Omental fat pad (tissue), 4 donors: Measurements from ENCODE around the gene TMEM8B. TPM values are rescaled to one million over a fixed set of nuclear protein-coding genes. Genes with fewer than 3 reads are reported as not detected.

ENCODE experiments used
- ATAC-seq: fragments of 150-250 bp; one replicate; pipeline ENCODE4 v1.9.1; 2016; ENCODE audit warnings: mild to moderate bottlenecking, moderate library complexity; ENCODE audit not compliant: low FRiP score
- DNase-seq: peaks from one replicate; pipeline ENCODE4 v3.0.0-alpha.2; 2019; ENCODE audit warnings: low spot score
- CTCF ChIP-seq, 3 donors: fragments of 450-650 bp; IDR thresholded peaks; one replicate each; pipeline ENCODE4 v1.5.1; 2016 to 2017; ENCODE audit warnings: antibody characterized with exemption in 3 of 3, mild to moderate bottlenecking in 3 of 3, moderate library complexity in 2 of 3
- total RNA-seq, 4 donors: library from RNA; depleted of rRNA; stranded (reverse); fragments of >200 nt; gene quantifications; one replicate each; pipeline ENCODE4 v1.1.0, GENCODE V29; 2016

TMEM8B gene
- total RNA-seq, 4 donors from 2014 or later, result 2.7 to 13.2 (median 4.6) TPM

GRCh38 chr9:35899021-35899420 lies 70.0 kb downstream of the TMEM8B start:
- no peak for DNase-seq
- ATAC-seq, result no peak
- no peak for TF ChIP-seq CTCF (IDR thresholded peaks at IDR 0.05)

DNA sequence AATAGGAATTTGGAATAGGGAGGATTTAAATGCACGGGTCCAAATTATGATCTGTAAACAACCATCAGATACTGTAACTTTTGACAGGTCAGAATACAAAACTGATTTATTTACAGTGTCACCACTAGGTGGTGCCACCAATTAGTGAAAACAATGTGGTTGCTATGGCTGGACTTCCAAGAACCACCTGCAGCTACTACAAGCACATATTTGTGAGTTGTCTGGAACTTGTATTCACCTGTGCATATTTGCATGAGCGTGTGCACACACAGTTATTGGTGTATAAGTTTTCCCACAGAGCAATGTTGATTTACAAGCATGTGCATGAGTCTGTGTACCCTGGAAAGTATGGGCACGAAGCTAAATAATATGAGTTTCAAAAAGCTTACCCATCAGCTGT lies 74.0 kb downstream of the TMEM8B start:
- DNase-seq (no peak), ATAC-seq (no peak)
- TF ChIP-seq CTCF (IDR thresholded peaks at IDR 0.05), result peak in 1 of 3 donors; percentile 41

DNA sequence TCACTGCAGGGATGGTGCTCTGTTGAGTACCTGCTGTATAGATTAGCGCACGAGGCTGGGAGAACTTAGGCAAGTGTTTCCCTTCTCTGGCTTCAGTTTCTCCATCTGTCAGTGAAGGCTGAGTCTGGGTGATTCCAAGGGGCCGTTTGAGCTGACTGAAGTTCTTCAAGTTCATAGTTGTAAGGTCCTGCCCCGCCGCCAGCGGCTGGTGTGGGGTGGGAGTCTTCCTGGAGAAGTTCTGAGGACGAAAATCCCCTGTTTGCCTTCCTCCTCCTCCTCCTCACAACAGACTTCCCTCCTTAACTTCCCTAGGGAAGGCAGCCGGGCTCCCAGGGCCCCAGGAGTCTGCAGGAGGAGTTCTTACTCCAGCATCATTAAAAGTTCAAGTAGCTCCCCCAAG lies 75.3 kb downstream of the TMEM8B start:
- no peak for ATAC-seq
- DNase-seq, result no peak
- TF ChIP-seq CTCF (IDR thresholded peaks at IDR 0.05), result no peak

- DNase-seq (no peak), ATAC-seq (no peak)
- TF ChIP-seq CTCF (IDR thresholded peaks at IDR 0.05), result no peak
These were observed 76.2 kb downstream of the TMEM8B start for GRCh38 chr9:35905051-35905781.

GRCh38 chr9:35905912-35906679 lies 77.1 kb downstream of the TMEM8B start, which contains the start of gene HRCT1:
Gene HRCT1, plus strand, starts transcription at chr9:35906202. Its CDS starts 86 bp downstream, at chr9:35906288.
- DNase-seq (no peak), ATAC-seq (peak; percentile 48)
- TF ChIP-seq CTCF (IDR thresholded peaks at IDR 0.05), result no peak

GRCh38 chr9:35906923-35907699 lies 78.1 kb downstream of the TMEM8B start:
- no peak for DNase-seq
- no peak for TF ChIP-seq CTCF (IDR thresholded peaks at IDR 0.05)
- ATAC-seq, result peak; percentile 49
